ENCODE results near the gene SLC26A2.
"Not testable (repeated sequence)": the region's sequence is repeated elsewhere in the genome, so short reads cannot be mapped to it uniquely, and the experiment has no call there.

The SLC26A2 gene

GRCh38 chr5:149936700-149937091 lies 23.9 kb upstream of the SLC26A2 start:
- DNase-seq (ENCODE audit: low read depth in 2 of 2, low spot score in 1 of 2), result no peak

GRCh38 chr5:149937610-149938009 lies 22.9 kb upstream of the SLC26A2 start:
- DNase-seq (ENCODE audit: low read depth in 2 of 2, low spot score in 1 of 2), result no peak

GRCh38 chr5:149938279-149938678 lies 22.3 kb upstream of the SLC26A2 start:
- no peak for DNase-seq (ENCODE audit: low read depth in 2 of 2, low spot score in 1 of 2)

GRCh38 chr5:149938791-149939358 lies 21.7 kb upstream of the SLC26A2 start:
- no peak for DNase-seq (ENCODE audit: low read depth in 2 of 2, low spot score in 1 of 2)

DNA sequence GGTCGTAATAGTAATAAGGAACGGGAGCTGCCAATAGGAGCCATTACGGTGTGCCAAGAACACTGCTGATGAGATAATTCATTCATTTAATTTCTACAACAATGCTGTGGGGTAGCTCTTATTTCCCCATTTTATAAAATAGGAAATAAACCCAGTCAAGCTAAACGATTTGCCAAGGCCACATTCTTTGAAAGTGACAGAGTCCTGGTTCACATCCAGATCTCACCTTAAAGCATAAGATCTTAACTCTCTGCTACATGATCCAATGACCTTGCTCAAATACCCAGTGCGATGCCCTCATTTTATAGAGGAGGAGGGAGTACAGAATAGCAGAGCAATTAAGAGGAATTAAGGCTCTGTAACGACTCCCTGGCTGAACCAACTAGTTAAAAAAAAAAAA lies 21.0 kb upstream of the SLC26A2 start:
- DNase-seq (ENCODE audit: low read depth in 2 of 2, low spot score in 1 of 2), result no peak

GRCh38 chr5:149940077-149940574 lies 20.4 kb upstream of the SLC26A2 start:
- no peak for DNase-seq (ENCODE audit: low read depth in 2 of 2, low spot score in 1 of 2)

GRCh38 chr5:149940941-149941644 lies 19.5 kb upstream of the SLC26A2 start:
- no peak for DNase-seq (ENCODE audit: low read depth in 2 of 2, low spot score in 1 of 2)

- DNase-seq (ENCODE audit: low read depth in 2 of 2, low spot score in 1 of 2), result no peak
Measured at GRCh38 chr5:149941795-149942194, 18.8 kb upstream of the SLC26A2 start.

- no peak for DNase-seq (ENCODE audit: low read depth in 2 of 2, low spot score in 1 of 2)
Measured at GRCh38 chr5:149942199-149942598, 18.4 kb upstream of the SLC26A2 start.

DNA sequence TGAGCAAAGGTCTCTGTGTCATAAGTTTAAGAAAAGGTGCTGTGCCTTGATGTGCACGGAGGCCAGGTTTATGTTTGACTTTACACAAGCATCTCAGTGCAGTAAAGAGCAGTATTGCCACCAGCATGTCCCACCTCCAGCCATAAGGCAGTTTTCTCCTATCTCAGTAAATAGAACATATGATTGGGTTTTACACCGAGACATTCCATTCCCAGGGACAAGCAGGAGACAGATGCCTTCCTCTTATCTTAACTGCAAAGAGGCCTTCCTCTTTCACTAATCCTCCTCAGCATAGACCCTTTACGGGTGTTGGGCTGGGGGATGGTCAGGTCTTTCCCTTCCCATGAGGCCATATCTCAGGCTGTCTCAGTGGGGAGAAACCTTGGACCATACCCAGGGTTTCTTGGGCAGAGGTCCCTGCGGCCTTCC lies 17.8 kb upstream of the SLC26A2 start:
- DNase-seq (ENCODE audit: low read depth in 2 of 2, low spot score in 1 of 2), result not testable (repeated sequence)

GRCh38 chr5:149943177-149943949 lies 17.2 kb upstream of the SLC26A2 start:
- not testable (repeated sequence) for DNase-seq (ENCODE audit: low read depth in 2 of 2, low spot score in 1 of 2)

GRCh38 chr5:149944666-149945065 lies 15.9 kb upstream of the SLC26A2 start, which contains the start of gene PDE6A:
Gene PDE6A (minus strand): TSS chr5:149944793. CDS start chr5:149944673, 120 bp downstream.
- DNase-seq (ENCODE audit: low read depth in 2 of 2, low spot score in 1 of 2), result no peak

DNA sequence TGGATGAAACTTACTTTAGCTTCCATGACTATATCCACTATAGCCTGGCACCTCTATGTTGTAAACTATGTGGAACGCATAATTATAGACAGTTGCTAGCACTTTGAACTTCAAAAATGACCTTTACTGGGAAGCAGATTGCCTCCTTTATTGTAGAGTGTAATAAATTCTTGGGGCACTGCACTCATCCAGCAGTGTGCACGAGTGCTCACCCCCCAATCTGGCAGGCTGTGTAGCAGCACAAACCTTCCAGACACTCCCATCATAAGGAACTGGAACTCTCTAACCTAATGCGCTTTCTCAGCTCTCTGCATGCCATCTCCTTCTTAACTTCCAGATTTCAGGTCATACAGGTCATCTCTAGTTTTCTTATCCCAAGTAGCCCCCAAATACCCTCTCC lies 14.4 kb upstream of the SLC26A2 start:
- no peak for DNase-seq (ENCODE audit: low read depth in 2 of 2, low spot score in 1 of 2)

GRCh38 chr5:149948993-149949392 lies 11.6 kb upstream of the SLC26A2 start:
- no peak for DNase-seq (ENCODE audit: low read depth in 2 of 2, low spot score in 1 of 2)

- no peak for DNase-seq (ENCODE audit: low read depth in 2 of 2, low spot score in 1 of 2)
Measured at GRCh38 chr5:149951138-149951749, 9.3 kb upstream of the SLC26A2 start.

DNA sequence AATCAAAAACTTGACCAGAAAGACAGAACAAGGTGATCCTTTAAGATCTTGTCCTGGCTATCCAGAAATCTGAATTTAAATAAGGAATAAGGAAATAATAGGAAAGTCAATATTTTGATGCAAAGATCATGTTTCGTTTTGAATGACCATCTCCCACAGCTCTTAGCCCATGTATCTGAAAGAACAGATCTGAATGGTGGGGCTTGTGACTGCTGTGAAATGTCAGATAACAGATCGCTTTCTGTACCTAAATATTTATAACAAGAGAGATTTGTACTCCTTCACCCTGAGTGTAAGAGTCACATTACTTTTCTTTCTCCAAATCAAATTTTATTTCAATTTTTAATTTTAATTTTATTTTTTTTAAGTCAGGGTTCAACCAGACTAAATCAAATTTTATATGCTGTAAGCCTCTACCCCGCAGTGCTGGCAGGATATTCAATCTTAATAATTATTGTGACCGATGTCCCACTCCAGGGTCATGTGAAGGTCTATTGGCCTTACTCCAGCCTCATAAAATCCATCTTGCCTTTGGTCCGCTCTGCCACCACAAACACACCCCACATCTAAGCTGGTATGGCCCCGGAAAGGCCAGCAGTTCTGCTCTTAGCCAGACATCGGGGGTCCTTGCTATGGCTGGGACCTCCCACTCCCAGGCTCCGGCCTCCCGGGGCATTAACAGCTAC lies 7.0 kb upstream of the SLC26A2 start:
- no peak for DNase-seq (ENCODE audit: low read depth in 2 of 2, low spot score in 1 of 2)

DNA sequence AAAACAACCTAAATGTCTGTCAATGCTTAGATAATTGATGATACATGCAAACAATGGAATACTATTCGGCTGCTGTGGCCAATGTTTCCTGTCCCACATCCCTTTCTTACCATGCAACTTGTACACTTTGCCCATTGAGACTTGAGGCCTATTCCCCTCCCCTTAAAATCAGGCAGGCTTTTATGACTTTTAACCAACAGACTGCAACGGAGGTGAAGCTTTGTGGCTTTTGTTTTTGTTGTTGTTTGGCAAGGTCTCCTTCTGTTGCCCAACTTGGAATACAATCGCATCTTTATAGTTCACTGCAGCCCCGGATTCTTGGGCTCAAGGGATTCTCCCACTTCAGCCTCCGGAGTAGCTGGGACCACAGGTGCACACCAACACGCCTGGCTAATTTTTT lies 5.8 kb upstream of the SLC26A2 start:
- no peak for DNase-seq (ENCODE audit: low read depth in 2 of 2, low spot score in 1 of 2)

GRCh38 chr5:149956685-149957084 lies 3.9 kb upstream of the SLC26A2 start:
- DNase-seq (ENCODE audit: low read depth in 2 of 2, low spot score in 1 of 2), result no peak

GRCh38 chr5:149957855-149958254 lies 2.7 kb upstream of the SLC26A2 start:
- DNase-seq (ENCODE audit: low read depth in 2 of 2, low spot score in 1 of 2), result no peak

DNA sequence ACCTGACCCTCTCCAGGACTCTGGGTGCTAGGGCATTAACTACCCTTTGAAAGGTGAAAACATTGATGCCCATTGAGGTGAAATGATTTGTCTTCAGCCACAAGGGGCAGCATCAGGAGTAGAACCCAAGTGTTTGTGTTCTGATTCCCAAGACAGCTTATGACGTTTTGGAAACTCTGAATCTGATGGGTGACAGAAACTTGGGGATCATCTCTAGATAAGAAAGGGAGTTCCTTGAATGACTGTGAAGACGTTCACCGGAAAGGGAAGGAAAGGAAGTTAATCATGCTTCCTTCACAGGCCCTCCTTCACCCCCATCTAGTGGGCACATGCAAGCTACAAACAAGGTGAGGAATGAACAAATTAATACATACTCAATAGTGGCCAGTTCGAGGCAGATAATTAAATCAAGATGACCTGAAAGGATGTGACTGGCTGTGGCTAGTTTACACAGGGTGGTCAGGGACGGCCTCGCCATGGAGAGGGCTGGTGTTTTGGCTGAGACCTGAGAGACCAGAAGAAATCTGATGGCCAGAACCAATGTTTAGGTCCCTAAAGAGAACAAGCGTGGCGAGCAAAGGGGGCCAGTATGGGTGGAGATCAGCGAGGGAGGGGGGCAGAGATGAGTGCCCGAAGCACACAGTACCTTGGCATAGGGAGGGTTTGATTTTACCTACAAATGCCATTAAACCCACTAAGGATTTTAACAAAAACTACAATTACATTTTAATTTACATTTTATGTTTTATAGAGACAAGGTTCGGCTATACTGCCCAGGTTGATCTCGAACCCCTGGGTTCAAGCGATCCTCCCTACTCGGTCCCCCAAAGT lies 937 bp upstream of the SLC26A2 start:
- peak in 1 of 2 donors; percentile 15 for DNase-seq (ENCODE audit: low read depth in 2 of 2, low spot score in 1 of 2)

Measured in stimulated activated CD8-positive, alpha-beta memory T cell treated with anti-CD3 and anti-CD28 coated beads, Interleukin-4, amount 100 ng/mL, for 4 hours (primary cell).